ENCODE results near the gene BCL6B. TPM values are rescaled to one million over a fixed set of nuclear protein-coding genes. Genes with fewer than 3 reads are reported as not detected.

Gene BCL6B
- total RNA-seq, 6 donors from 2014 or later = 2.1 to 83.1 (median 9.4) TPM

DNA sequence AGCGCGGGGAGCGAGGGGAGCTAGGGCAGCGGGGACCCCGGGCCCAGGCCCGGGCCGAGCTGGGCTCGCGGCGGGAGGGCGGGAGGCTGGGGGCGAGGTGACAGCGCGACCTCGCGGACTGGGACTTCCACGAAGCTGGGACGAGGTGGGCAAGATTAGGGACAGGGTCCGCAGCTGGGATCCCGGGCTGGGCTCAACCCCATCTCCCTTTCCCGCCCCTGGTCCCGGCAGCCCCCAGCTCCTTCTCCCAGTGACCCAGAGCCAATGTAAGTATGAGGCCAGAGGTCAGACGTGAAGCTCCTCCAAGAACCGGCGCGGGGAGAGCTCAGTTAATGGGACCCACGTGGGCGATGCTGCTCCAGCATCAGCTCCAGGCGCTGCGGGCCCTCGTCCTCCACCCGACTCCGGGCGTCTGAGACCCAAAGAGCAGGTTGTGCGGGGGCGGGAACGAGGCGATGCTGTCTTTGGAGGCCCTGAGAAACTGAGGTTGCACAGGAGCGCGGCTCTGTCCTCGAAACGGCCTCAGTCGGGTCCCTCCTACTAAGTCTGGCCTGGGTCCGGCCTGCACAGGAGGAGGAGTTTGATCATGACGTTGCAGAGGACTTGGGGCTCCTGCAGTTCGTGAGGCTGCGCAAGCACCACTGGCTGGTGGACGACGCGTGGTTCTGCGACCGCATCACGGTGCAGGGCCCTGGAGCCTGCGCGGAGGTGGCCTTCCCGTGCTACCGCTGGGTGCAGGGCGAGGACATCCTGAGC lies 26.4 kb upstream of the BCL6B start:
- Histone ChIP-seq H3K36me3 (peaks cover 0 to 44% (median 29%) of the 10 kb centered on the region in 4 donors), H3K4me3 (peak overlapping the region in 3 of 4 donors; percentile 25 to 40 (median 38)), H3K4me1 (peaks cover 6 to 17% (median 11%) of the 10 kb centered on the region in 4 donors), H3K27ac (no peak overlapping the region), H3K9me3 (no peaks in the 10 kb centered on the region), H3K27me3 (no peaks in the 10 kb centered on the region)
- DNase-seq (peak in 1 of 2 donors; percentile 74), ATAC-seq (ENCODE audit: low FRiP score in 2 of 2) (no peak)
- WGBS, 2 donors = 75 to 83% methylated on average over 39 to 58 of the region's 58 CpGs
- TF ChIP-seq POLR2A (IDR thresholded peaks at IDR 0.05) = no peak
- TF ChIP-seq, protein P1, sequence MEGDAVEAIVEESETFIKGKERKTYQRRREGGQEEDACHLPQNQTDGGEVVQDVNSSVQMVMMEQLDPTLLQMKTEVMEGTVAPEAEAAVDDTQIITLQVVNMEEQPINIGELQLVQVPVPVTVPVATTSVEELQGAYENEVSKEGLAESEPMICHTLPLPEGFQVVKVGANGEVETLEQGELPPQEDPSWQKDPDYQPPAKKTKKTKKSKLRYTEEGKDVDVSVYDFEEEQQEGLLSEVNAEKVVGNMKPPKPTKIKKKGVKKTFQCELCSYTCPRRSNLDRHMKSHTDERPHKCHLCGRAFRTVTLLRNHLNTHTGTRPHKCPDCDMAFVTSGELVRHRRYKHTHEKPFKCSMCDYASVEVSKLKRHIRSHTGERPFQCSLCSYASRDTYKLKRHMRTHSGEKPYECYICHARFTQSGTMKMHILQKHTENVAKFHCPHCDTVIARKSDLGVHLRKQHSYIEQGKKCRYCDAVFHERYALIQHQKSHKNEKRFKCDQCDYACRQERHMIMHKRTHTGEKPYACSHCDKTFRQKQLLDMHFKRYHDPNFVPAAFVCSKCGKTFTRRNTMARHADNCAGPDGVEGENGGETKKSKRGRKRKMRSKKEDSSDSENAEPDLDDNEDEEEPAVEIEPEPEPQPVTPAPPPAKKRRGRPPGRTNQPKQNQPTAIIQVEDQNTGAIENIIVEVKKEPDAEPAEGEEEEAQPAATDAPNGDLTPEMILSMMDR (IDR thresholded peaks at IDR 0.05) = no peak
- TF ChIP-seq POLR2AphosphoS5 (IDR thresholded peaks at IDR 0.05) = no peak
- TF ChIP-seq EP300 (IDR thresholded peaks at IDR 0.05) = no peak

DNA sequence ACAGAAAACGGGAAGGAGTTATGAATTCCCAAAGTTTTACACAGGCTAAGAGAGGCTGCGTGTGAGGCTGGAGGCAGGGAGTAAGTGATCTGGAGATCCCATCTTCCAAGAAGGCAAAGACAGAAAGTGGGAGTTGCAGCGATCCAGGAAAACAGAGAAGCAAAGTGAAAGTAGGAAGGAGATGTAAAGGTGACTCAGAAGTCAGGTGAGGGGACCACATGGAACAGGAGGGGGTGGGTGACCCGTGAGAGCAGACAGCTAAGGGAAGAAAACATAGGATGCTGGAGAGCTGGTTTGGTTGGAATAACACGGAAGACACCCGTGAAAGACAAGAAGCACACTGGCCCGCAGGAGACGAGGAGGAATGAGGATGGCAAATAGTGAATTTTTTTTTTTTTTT lies 25.7 kb upstream of the BCL6B start:
- no peaks in the 10 kb centered on the region for H3K27me3 ChIP-seq
- peaks cover 4 to 52% (median 36%) of the 10 kb centered on the region in 4 donors for H3K36me3 ChIP-seq
- no peaks in the 10 kb centered on the region for H3K9me3 ChIP-seq
- TF ChIP-seq POLR2A (IDR thresholded peaks at IDR 0.05) (no peak), EP300 (IDR thresholded peaks at IDR 0.05) (no peak), POLR2AphosphoS5 (IDR thresholded peaks at IDR 0.05) (no peak)
- TF ChIP-seq, protein P1 (IDR thresholded peaks at IDR 0.05) = no peak
- H3K4me1 ChIP-seq = peaks cover 6 to 17% (median 11%) of the 10 kb centered on the region in 4 donors
- no peak for DNase-seq
- H3K4me3 ChIP-seq = no peak overlapping the region
- 81 to 92% methylated on average over 8 of the region's 8 CpGs for WGBS, 2 donors
- H3K27ac ChIP-seq = no peak overlapping the region
- ATAC-seq (ENCODE audit: low FRiP score in 2 of 2) = no peak

DNA sequence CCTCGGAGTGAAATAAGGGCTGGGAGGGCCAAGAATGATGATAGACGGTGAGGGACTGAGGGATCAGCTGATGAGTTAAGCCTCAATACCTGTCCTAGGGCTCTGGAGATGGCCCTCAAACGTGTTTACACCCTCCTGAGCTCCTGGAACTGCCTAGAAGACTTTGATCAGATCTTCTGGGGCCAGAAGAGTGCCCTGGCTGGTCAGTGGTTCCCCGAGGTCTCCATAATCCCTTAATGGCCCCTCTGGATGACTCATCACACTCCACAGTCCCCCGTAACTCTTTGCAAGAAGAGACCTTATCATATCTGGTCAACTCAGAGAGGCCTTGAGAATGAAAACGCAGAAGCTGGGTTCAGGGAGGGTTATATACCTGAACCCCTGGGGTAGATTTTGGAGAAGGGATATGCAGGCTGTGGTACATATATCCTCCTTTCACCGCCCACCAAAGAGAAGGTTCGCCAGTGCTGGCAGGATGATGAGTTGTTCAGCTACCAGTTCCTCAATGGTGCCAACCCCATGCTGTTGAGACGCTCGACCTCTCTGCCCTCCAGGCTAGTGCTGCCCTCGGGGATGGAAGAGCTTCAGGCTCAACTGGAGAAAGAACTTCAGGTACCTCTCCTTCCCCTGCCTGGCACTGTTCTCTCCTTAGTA lies 23.9 kb upstream of the BCL6B start:
- Histone ChIP-seq H3K27me3 (no peaks in the 10 kb centered on the region), H3K4me1 (peaks cover 6 to 17% (median 11%) of the 10 kb centered on the region in 4 donors), H3K9me3 (no peaks in the 10 kb centered on the region), H3K27ac (no peak overlapping the region), H3K4me3 (no peak overlapping the region), H3K36me3 (peaks cover 8 to 67% (median 48%) of the 10 kb centered on the region in 4 donors)
- DNase-seq (no peak), ATAC-seq (ENCODE audit: low FRiP score in 2 of 2) (no peak)
- 86% methylated on average over 9 to 11 of the region's 11 CpGs for WGBS, 2 donors
- TF ChIP-seq POLR2A (IDR thresholded peaks at IDR 0.05) (no peak), POLR2AphosphoS5 (IDR thresholded peaks at IDR 0.05) (no peak), EP300 (IDR thresholded peaks at IDR 0.05) (no peak)
- TF ChIP-seq, protein P1 (IDR thresholded peaks at IDR 0.05) = no peak

DNA sequence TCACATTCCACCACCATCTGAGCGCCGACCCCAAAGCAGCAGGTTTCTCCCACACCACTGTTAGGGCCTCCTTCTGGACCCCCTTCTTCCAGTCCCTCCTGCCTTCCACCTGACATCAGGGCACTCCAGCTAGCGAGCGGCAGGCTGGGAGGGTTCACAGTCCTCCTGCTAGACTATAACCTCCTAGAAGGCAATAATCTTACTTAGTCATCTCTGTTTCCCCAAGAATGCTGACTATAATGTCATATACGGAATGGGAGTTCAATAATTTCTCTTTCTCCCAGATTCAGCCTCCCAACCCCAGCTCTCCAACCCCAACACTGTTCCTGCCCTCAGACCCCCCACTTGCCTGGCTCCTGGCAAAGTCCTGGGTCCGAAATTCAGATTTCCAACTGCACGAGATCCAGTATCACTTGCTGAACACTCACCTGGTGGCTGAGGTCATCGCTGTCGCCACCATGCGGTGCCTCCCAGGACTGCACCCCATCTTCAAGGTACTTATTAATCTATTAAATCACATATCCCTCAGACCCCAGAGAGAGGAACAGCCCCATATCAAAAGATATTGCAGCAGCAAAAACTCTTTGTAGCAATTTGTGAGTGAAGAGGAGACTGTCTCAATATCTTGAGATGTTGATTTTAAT lies 21.4 kb upstream of the BCL6B start:
- Histone ChIP-seq H3K4me1 (peaks cover 0 to 2% (median 0%) of the 10 kb centered on the region in 4 donors), H3K27me3 (no peaks in the 10 kb centered on the region), H3K36me3 (peaks cover 8 to 64% (median 47%) of the 10 kb centered on the region in 4 donors), H3K4me3 (no peak overlapping the region), H3K27ac (no peak overlapping the region), H3K9me3 (no peaks in the 10 kb centered on the region)
- ATAC-seq (ENCODE audit: low FRiP score in 2 of 2) (no peak), DNase-seq (no peak)
- WGBS, 2 donors = 74 to 84% methylated on average over 10 of the region's 10 CpGs
- TF ChIP-seq, protein P1 (IDR thresholded peaks at IDR 0.05) = peak in 5 of 6 experiments; percentile 21 to 42 (median 26)
- no peak for TF ChIP-seq POLR2AphosphoS5 (IDR thresholded peaks at IDR 0.05)
- no peak for TF ChIP-seq EP300 (IDR thresholded peaks at IDR 0.05)
- no peak for TF ChIP-seq POLR2A (IDR thresholded peaks at IDR 0.05)
